NCI-H524 treated with DMSO at 0.1 percent for 48 hours (cell line): ENCODE measurements around the gene RASEF.

Source experiments
- DNase-seq: peaks from one replicate; lab custom pipeline; 2025; lab: John Stamatoyannopoulos, UW

RASEF gene

DNA sequence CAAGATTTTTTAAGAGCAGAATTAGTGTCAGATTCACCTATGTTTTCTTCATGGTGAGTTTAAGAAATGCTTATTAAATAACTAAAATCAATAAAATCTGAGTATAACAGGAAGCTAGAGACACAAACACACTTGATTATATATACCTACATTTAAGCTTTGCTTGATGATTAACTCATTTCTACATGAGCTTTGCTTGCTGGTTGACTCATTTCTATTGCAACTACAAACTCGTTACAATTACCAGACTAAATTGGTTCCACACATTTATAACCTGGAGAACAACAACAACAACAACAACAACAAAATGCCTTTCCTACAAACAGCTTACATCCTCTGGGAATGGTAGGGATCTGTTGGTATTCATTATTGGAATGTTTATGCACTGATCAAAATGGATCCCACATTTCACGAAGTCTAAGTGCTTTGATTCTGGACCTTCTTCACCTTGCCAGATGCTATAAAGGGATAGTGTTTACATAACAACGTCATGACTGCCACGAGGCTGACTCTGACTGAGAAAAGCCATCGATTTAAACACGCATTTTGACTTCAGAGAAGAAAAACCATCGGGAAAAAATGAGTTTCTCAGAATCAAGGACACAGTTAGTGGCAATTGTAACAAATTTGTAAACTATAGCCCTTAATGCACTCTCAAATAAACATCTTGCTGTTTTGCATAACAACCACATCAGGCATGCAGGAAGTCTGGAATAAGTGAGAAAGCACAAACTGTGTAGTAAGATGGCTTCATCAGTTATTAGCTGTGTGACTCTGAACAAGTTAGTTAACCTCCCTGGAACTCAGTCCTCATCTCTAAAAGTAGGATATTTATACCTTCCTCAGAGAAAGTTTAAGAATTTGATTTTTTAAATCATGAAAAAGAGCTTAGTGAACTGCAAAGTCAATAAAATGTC is 49.8 kb downstream of the RASEF start:
- no peak for DNase-seq

DNA sequence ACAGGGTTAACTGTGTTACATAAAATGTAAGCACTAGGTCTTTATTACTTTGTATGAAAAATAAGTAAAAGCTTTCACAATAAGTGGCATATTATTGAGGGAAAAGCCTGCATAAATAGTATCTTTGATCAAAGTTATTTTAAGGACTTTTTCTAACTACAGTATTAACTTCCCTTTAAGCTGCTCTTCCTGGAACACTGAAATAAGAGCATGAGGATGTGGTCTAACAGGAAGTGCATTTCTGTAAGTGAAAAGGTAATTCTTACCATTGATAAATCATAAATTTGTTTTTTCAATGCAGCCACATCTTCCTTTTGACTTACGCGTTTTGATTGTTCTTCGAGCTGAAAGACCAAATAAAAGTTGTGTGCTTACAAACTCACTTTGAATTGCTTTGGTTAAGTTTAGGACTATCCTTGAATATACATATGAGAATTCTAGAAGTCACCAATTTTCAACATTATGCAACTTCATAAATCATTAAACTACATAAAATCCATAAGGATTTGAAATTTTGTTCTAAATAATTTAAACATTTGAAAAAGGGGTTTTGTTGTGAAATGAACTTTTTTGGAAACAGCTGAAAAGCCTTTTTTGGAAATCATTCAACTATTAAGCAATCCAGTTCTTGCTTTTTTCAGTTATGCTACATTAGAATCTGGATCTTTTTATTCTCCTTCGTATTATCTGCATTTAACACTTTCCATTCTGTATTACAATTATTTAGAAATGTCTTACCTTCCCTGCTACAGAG is 50.6 kb downstream of the RASEF start:
- no peak for DNase-seq

DNA sequence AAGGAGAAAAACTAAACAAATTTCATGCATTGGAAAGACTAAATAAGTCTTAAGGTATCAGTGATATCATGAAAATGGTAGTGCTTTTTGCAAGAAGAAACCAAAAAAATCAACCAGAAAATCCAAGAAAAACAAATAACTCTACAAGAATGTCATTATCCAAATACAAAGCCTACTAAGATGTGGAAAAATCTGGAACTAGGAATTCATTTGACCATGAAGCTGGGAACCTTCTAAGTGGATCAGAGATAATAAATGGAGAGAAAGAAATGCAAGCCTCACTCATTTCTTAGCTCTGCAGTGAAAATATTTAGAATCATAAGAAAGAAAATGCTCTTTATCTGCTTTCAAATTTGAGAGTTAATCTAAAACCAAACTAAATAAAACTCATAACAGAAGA is 51.3 kb downstream of the RASEF start:
- no peak for DNase-seq

DNA sequence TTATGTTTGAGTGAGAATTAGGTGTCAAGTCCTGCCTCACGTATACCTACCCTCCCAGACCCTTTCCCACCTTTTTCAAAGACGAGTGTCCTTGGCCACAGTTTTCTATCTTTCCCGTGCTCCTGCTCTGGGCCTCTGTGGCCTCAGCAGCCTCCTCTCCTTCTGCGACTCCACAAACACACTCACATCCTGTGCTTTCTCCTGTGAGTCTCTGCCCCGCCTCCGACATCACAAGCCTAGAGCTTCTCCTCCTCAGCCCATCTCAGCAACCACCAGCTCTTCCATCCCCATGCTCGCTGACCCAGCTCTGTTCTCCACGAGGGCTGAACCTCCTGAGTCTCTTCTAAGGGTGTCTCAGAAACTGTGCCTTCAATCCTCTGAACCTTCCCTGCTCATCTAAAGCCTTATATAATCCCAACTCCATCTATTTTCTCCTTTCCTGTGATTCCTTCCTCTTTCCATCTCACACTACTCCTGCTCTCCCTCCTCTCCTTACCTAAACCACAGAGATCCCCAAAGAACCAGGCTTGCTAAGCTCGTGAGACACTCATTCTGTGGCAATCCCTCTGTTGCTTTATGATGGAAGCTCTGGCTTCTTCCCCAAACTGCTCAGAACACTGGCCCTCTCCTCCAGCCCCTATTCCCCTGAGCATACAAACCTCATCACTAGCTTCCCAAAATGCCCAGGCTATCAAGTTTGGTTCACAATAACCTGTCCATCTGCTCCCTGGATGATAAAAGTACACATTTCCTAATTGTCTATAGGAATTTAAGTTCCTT is 55.2 kb downstream of the RASEF start:
- DNase-seq = no peak

DNA sequence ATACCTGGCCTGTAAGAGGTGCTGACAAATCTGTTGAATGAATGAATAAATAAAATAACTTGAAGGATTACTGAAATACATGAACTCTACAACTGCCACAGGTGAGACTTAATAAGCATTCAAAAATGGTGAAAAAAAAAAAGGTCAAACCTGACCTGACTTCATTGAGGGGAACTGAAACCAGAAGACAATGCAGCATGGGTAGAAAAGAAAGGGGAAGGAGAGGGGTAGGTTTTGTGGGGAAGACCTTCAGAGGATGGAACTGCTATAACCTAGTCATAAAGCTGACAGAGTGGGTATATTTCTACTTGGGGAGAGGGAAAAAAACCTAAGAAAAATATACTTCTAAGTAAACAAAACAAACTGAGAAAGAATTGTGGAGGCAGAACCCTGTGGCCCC is 56.6 kb downstream of the RASEF start:
- DNase-seq = no peak

DNA sequence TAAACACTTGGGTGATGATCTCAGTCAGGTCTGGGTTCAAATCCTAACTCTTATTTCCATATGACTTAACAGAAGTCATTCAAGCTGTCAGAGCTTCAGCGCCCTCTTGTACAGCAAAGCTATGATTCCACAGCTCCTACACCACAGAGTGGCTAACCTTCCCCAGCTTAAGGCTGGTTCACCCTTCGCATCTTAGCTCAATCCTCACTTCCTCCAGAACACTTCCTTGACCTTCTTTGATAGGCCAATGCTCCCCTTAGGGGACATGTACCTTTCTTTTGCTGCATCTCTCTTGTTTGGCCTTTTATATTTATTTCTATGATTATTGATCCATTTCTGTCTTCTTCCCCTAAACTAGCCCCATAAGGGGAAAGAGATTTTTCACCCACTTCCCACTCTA is 57.0 kb downstream of the RASEF start:
- no peak for DNase-seq

DNA sequence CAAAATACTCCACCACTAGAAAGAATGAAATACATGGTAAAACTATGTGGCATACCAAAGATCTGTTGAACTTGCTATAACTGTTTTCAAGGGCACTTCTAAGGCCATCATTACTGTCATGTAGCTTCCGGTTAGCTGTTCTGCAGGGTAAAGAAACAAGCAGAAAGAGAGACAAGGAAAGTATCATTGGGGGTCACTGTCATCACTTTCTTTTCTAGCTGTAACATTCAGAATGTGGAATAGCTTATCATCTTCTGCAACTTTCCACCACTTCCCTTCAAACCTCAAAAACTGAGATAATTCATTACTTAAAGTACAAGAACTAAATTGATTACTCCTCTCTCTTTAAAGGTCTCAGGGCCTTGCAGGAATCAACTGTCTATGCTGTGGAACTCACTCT is 57.6 kb downstream of the RASEF start:
- DNase-seq = no peak

DNA sequence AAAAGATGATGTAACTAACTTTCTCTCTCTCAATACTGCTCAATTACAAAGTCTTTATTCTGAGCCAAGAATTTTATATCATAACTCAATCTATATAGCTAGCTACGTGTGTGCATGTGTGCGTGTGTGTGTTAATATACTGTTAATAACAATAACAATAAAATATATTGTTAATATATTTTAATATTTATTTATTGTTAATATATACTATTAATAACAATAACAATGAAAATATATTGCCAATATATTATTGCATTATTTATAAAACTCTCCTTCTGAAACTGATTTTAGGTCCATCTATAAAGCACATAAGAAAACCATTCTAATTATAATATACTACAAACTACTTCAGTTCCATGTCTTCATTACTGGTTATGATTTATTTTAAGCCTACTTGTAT is 60.6 kb downstream of the RASEF start:
- DNase-seq = no peak

DNA sequence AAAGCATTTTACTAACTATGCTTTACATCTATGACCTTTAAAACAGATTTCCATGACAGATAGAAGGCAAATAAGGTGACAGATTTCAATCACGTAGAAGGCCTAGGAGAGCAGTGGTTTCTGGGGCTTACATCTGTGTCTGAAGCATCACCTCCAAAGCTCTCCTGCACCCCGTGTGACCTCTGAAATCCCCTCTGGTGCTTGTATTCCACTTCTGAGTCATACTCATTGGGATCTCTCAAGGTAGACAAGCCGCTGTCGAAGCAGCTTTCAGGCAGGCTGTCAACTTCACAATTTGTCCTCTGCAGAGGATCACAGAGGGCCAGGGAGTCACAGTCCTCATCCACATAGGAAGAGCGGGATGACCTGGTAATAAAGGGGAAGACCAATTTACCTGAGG is 62.2 kb downstream of the RASEF start:
- DNase-seq = no peak

DNA sequence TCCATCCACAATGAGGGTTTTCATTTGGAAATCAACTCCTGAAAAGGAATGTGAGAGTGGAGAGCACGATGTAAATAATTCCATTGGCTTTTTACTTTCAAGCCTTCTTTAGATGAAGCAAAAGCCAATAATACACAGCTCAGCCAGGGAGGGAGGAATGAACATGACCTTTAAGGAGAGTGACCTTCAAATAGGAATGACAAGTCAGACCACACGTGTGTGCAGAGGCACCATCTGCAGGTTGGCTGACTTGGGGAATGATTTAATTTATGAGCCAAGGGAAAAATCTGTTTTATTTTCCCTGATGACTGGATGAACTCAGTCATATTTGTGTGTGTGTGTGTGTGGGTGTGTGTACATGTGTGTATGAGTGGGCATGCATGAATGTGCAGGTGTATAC is 64.5 kb downstream of the RASEF start:
- DNase-seq = no peak

DNA sequence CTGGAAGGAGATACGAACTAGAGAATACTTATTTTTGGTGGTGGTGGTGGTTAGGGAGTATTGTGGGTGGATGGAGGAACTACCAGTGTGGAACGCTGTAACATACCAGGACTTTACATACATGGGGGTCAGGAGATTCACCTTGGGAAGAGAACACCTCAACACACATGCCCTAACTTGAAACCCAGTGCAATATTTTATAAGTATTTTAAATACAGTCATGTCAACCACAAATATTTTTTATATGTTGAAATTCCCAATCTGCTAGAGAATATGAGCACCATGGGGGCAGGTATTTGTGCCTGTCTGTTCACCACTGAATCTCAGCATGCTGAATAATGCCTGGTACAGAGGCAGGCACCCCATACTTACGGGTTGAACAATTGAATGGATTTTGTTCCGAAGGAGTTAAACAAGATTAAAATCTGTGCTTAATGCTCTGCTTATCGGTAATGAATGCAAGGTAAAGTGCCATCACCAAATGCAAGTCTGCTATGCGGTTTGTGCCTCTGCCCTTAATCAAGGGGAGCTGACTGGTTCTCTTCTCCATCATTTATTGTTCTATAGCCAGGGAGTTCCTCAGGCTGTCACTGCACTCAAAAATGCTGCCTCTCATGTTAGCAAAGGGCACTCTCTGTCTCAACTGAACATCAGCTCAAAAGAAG is 65.3 kb downstream of the RASEF start:
- DNase-seq = no peak

DNA sequence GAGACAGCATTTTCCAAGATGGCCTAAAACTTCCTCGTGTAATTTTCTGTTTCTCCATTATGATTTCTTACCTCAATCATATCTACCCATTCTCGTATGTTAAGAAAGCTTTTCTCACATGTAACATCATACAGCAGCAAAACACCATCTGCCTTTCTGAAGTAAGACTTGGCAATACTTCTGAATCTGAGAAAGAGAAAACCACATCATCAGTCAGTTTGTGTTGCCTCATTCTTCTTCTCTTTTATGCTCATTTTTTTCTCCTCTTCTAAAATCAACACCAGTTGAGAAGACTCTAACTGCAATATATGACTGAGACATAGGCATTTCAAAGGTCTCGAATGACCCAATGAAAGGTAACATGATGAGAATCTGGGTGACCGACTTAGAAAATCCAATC is 66.0 kb downstream of the RASEF start:
- no peak for DNase-seq

DNA sequence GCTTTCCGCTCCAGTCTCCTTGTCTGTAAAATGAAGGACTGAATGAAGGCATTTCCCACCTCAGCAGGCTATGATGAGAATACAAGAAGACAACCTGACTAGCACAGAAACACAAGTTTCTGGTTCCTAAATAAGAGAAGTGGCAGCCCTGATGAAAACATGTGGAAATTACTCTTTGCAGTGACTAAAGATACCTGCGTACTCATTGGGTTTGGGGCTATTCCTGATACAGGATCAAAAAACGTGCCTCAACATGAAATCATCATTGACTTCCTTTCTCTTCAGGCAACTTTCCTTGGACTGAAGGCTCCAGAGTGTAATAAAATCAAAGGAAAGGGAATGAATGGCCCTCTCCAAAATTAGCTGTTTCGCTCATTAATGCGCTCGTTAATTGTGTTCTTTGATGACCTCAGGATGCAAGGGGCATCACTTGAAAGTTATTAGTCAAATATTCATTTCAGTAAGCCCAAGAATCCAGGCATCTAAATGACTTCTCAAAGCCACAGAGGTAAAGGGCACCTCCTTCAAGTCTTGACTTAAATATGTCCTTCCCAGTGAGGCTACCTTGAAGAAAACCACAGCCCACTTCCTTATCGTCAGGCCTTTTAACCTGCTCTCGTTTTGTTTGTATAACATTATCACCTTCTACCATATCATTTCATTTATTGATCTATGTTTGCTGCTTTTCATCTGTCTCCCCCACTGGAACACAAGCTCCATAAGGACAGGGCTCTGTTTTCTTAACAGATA is 68.9 kb downstream of the RASEF start:
- DNase-seq = no peak

DNA sequence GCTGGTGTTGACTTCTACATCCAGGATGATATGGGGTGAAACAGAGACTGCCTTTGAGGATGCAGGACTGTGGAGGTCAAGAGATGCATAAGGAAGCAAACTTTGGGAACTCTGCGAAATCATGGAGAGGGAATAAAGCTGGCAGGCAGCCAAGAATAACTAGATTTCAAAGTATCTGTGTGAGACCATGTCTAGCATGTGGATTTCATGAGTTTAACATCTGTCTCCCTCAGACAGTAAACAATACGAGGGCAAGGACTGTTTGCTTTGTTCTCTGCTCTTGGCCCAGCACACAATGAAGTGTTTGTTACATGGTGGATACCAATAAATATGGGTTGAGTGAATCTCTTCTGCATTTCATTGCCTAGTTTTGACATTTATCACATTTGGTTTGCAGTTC is 71.3 kb downstream of the RASEF start:
- DNase-seq = no peak

DNA sequence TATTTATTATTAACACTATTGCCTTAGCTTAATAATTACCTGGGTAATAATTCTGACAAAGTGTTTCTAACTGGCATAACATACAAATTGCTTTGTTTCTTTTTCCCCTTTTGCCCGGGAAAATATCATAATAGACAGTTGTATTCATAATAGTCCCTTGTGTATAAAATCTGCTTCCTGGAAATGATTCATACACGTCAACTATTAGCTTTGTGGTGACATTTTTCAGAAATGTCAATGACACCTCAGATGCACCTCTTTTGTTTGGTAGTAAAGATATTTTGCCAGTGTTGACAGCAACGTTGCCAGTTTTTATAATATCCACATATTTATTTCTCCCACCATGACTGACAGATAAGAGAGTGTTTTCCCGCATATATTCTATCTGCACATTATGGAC is 73.0 kb downstream of the RASEF start:
- DNase-seq = no peak

DNA sequence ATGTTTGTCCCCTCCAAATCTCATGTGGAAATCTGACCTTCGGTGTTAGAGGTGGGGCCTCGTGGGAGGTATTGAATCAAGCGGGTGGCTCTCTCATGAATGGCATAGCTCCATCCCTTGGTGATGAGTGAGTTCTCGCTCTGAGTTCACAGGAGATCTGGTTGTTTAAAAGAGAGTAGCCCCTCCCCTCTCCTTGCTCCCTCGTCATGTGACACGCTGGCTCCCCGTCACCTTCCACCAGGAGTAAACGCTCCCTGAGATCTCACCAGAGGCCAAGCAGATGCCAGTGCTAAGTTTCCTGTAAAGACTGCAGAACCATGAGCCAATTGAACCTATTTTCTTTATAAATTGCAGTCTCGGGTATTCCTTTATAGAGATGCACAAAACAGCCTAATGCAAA is 74.5 kb downstream of the RASEF start:
- DNase-seq = no peak

DNA sequence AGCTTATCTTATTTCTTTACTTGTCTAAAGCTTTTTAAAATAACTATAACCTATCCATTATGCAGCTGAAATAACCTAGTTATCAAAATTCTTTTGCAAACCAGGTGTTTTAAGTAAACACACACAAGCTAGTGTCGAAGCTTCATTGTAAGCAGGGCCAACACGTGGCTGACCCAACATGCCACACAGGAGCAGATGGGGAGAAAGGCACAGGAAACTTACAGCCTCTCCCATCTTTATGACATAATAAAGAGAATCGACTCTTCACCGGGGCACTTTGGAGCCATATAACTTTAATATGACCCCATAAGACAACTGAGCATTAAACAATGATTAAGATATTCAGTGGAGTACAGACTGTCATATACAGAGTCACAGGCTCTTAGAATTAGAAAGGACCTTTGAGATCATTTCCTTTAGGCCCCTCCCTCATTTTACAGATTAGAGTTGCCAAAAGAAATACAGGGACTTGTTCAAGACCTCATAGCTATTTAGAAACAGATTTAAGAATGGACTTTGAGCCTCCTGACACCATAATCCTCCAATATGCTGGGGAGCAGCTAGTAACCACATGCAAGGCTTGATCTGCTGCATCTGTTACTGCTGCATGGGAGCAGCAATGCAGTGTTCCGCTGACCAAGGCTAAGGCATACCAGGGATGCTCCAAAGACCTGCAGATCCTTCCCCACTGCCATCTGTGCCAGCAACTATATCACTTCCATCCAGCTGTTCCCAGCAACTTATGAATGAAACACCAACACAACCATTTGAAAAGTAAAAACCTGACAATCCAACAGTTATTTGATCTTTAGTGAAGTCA is 75.4 kb downstream of the RASEF start:
- DNase-seq = no peak

DNA sequence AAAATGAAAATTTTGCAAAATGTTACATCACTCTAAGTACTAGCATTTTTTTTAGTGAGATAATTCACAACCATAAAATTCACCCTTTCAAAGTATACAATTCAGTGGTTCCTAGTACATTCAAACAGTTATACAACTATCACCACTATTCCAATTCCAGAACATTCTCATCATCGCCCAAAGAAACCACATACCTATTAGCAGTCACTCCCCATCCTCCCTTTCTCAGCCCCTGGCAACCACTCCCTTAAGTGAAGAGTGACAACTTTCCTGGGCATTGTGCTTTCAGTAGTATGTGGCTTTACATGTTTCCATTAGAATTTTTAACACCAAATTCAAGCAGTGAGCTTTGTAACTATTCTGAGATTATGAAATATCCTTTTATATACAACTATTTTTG is 81.4 kb downstream of the RASEF start:
- DNase-seq = no peak

DNA sequence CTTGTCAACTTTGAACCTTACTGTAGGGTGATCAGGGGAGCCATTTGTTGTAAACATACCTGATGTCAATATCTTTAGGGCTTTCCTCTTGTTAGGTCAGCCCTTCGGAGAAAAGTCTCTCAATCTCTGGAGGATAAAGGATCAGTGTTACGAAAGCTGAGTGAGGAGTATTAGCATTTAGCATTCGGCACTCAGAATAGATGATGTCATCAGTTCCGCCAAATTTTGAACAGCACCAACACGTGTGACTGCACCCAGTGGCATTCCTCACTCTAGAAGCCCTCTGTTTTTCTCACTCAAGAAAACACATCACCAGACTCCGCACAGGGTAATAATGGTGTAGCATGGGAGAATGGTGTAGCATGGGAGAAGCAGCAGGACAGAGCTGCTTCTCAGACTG is 87.8 kb downstream of the RASEF start:
- no peak for DNase-seq

DNA sequence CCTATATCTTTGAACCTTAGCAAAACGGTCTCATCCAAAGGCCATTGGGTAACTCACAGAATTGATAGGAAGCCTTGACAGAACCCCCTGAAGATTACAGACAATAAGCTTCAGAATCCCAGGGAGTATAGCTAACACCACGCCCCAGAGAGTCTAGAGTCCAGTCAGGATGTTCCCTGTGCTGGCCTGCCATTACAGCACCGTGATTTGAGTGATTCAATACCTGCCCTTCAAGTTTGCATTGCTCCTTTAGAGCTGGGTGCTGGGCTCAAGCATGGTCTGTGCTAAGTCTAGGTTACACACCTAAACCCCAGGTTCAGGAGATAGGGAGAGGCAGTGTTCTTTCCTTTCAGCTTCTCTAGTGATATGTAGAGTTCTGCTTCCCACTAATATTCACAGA is 90.5 kb downstream of the RASEF start:
- no peak for DNase-seq

DNA sequence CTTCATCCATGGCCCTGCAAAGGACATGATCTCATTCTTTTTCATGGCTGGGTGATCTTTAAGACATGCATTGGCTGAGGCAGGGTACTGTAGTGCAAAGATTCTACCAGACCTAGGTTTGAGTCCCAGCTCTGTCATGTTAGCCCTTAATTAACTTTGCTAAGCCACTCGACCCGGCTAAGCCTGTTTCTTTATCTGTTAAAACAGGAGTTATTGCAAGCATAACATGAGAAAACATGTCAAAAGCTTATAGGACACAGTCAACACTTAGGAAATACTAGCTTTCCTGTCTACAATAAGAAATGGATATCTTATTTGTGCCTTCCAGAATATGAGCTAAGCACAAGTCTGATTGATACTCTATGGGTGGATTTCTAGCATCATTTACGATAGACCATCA is 92.6 kb downstream of the RASEF start:
- DNase-seq = no peak
